HG02885 (cell line): ENCODE measurements around the gene MYO3A.

Source experiments
- ATAC-seq: cut with Tn5 transposase; IDR thresholded peaks from one replicate; pipeline ENCODE4 v1.9.1; 2021; ENCODE audit warnings: mild to moderate bottlenecking; ENCODE audit not compliant: unreplicated experiment, poor library complexity

MYO3A gene

DNA sequence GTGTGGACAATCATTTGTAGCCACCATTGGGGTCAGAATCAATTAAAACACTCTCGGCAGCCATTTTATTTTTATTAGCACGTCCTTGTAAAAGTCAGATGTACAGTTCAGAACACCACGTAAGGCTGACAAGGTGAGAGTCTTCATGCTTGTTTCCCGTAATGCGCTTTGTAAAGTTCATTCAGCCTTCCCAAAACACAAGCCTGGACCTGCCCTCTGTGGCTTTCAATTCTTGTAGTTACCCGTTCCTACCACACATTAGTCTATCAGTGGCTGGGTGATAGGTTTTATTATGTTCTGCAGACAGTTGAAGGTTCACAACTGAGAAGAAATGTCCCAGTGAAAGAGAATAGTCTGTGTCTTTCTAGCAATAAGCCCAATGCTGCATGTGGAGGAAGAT, 317.9 kb downstream of the MYO3A start:
- ATAC-seq: no peak

DNA sequence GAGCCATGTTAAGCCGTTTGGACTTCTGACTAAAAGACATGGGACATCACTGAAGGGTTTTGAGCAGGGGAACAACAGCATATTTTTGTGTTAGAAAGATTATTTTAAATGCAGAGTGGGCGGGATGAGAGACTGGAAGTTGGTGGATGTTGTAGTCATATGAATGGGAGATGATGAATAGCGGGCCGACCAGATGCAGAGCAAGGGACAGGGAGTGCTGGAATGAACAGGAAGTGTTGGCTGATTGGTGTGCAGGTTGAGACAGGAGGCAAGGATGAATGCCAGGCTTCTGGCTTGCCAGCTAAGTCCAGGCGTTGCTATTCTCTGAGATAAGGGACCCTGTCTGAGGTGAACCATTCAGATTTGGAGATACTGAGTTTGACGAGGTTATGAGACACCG, 320.6 kb downstream of the MYO3A start:
- no peak for ATAC-seq

DNA sequence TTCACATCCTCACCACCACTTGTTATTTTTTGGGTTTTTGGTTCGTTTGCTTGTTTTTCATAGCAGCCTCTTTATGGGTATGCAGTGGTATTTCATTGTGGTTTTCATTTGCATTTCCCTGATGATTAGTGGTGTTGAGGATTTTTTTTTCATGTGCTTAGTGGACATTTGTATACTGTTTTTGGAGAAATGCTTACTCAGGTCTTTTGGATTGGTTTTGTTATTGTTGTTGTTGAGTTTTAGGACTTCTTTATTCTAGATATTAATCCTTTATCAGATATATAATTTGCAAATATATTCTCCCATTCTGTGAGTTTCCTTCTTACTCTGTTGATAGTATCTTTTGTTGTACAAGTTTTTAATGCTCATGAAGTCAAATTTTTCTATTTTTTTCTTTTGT, 325.3 kb downstream of the MYO3A start:
- ATAC-seq: no peak
